ENCODE data around the gene JARID2. TPM values are rescaled to one million over a fixed set of nuclear protein-coding genes. Genes with fewer than 3 reads are reported as not detected.

Gene JARID2
- total and polyA plus RNA-seq, 4 donors = 1.4 to 12.3 (median 3.4) TPM

DNA sequence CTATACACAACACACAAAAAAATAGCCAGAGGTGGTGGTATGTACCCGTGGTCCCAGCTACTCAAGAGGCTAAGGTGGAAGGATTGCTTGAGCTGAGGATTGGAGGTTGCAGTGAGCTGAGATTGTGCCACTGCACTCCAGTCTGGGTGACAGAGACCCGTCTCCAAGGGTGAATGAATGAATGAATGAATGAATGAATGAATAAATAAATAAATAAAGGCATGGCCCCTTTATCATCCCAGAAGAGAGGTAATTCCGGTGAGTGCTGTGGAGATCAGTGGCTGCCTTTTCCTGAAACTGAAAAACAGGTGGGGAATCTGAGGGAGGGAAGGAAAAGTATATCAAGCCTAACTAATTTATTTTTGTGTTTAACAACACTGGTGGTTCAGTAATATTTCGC is 90.0 kb downstream of the JARID2 start:
- no peak overlapping the region for H3K27ac ChIP-seq (ENCODE audit: low read depth in 1 of 2, low read length in 2 of 2)
- peaks cover 0 to 4% (median 2%) of the 10 kb centered on the region in 4 donors for H3K4me1 ChIP-seq (ENCODE audit: control insufficient read depth in 4 of 4, insufficient read depth in 4 of 4, low read length in 3 of 4)
- TF ChIP-seq, protein P1, sequence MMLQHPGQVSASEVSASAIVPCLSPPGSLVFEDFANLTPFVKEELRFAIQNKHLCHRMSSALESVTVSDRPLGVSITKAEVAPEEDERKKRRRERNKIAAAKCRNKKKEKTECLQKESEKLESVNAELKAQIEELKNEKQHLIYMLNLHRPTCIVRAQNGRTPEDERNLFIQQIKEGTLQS (IDR thresholded peaks at IDR 0.05) = no peak
- TF ChIP-seq NR2F2 (IDR thresholded peaks at IDR 0.05) (no peak), HNF4G (IDR thresholded peaks at IDR 0.05) (no peak), FOXA2 (IDR thresholded peaks at IDR 0.05) (no peak), RXRA (IDR thresholded peaks at IDR 0.05) (no peak), GABPA (IDR thresholded peaks at IDR 0.05 in 1 of 2, conservative IDR thresholded peaks at IDR 0.05 in 1 of 2) (no peak), SP1 (IDR thresholded peaks at IDR 0.05) (no peak), EGR1 (IDR thresholded peaks at IDR 0.05; ENCODE audit: low read depth in 2 of 2) (no peak)
- TF ChIP-seq, protein P2, sequence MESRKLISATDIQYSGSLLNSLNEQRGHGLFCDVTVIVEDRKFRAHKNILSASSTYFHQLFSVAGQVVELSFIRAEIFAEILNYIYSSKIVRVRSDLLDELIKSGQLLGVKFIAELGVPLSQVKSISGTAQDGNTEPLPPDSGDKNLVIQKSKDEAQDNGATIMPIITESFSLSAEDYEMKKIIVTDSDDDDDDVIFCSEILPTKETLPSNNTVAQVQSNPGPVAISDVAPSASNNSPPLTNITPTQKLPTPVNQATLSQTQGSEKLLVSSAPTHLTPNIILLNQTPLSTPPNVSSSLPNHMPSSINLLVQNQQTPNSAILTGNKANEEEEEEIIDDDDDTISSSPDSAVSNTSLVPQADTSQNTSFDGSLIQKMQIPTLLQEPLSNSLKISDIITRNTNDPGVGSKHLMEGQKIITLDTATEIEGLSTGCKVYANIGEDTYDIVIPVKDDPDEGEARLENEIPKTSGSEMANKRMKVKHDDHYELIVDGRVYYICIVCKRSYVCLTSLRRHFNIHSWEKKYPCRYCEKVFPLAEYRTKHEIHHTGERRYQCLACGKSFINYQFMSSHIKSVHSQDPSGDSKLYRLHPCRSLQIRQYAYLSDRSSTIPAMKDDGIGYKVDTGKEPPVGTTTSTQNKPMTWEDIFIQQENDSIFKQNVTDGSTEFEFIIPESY (IDR thresholded peaks at IDR 0.05) = no peak
- TF ChIP-seq, protein P3, sequence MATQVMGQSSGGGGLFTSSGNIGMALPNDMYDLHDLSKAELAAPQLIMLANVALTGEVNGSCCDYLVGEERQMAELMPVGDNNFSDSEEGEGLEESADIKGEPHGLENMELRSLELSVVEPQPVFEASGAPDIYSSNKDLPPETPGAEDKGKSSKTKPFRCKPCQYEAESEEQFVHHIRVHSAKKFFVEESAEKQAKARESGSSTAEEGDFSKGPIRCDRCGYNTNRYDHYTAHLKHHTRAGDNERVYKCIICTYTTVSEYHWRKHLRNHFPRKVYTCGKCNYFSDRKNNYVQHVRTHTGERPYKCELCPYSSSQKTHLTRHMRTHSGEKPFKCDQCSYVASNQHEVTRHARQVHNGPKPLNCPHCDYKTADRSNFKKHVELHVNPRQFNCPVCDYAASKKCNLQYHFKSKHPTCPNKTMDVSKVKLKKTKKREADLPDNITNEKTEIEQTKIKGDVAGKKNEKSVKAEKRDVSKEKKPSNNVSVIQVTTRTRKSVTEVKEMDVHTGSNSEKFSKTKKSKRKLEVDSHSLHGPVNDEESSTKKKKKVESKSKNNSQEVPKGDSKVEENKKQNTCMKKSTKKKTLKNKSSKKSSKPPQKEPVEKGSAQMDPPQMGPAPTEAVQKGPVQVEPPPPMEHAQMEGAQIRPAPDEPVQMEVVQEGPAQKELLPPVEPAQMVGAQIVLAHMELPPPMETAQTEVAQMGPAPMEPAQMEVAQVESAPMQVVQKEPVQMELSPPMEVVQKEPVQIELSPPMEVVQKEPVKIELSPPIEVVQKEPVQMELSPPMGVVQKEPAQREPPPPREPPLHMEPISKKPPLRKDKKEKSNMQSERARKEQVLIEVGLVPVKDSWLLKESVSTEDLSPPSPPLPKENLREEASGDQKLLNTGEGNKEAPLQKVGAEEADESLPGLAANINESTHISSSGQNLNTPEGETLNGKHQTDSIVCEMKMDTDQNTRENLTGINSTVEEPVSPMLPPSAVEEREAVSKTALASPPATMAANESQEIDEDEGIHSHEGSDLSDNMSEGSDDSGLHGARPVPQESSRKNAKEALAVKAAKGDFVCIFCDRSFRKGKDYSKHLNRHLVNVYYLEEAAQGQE (IDR thresholded peaks at IDR 0.05) = no peak
- TF ChIP-seq, protein P4, sequence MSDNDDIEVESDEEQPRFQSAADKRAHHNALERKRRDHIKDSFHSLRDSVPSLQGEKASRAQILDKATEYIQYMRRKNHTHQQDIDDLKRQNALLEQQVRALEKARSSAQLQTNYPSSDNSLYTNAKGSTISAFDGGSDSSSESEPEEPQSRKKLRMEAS (IDR thresholded peaks at IDR 0.05) = no peak
- no peak overlapping the region for H3K4me3 ChIP-seq (ENCODE audit: low read depth in 1 of 3, low read length in 3 of 3)
- H3K27me3 ChIP-seq (ENCODE audit: control insufficient read depth in 4 of 4, insufficient read depth in 4 of 4, low read length in 3 of 4) = no peaks in the 10 kb centered on the region
- DNase-seq (ENCODE audit: low spot score) = no peak
- H3K36me3 ChIP-seq (ENCODE audit: control insufficient read depth in 4 of 4, insufficient read depth in 3 of 4, low read depth in 1 of 4, low read length in 3 of 4) = no peaks in the 10 kb centered on the region
- H3K9me3 ChIP-seq (ENCODE audit: control insufficient read depth in 4 of 4, low read length in 3 of 4) = no peaks in the 10 kb centered on the region
- no peak overlapping the region for H3K9ac ChIP-seq (ENCODE audit: low read depth in 1 of 2, low read length in 2 of 2)
- WGBS = 93% methylated on average over 4 of the region's 4 CpGs

DNA sequence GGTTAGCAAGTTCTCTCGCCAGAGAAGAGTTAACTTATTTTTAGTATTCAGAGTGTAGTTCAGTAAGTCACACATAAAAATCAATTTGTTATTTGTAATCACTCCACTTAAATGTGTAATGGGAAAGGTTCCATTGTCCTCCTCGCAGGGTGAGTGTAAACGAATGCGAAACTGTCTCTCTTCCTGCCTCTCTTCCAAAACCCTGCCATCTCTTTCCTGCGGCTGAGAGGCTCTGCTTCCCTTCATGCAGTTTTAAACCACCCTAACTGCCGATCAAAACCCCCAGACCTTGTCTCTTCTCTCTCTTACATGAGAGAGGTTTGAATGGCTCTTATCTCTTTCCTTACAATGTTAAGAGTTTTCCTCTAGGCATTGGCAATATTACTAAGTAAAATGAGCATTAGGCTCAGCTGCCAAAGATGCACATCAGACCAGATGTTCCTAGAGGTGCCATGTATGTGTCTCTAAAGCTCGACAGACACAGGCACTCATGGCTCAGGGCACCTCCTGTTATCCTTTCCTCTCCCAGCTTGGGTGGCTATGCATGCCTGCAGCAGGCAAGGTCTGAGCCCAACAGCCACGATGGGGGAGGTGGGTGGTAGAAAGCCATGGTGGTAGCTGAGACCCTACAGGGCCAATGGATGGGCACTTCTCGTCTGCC is 91.2 kb downstream of the JARID2 start:
- Histone ChIP-seq H3K9me3 (ENCODE audit: control insufficient read depth in 4 of 4, low read length in 3 of 4) (no peaks in the 10 kb centered on the region), H3K27me3 (ENCODE audit: control insufficient read depth in 4 of 4, insufficient read depth in 4 of 4, low read length in 3 of 4) (no peaks in the 10 kb centered on the region), H3K27ac (ENCODE audit: low read depth in 1 of 2, low read length in 2 of 2) (no peak overlapping the region), H3K9ac (ENCODE audit: low read depth in 1 of 2, low read length in 2 of 2) (no peak overlapping the region), H3K36me3 (ENCODE audit: control insufficient read depth in 4 of 4, insufficient read depth in 3 of 4, low read depth in 1 of 4, low read length in 3 of 4) (no peaks in the 10 kb centered on the region), H3K4me1 (ENCODE audit: control insufficient read depth in 4 of 4, insufficient read depth in 4 of 4, low read length in 3 of 4) (peaks cover 0 to 4% (median 0%) of the 10 kb centered on the region in 4 donors), H3K4me3 (ENCODE audit: low read depth in 1 of 3, low read length in 3 of 3) (no peak overlapping the region)
- TF ChIP-seq GABPA (IDR thresholded peaks at IDR 0.05 in 1 of 2, conservative IDR thresholded peaks at IDR 0.05 in 1 of 2) (no peak), HNF4G (IDR thresholded peaks at IDR 0.05) (no peak), YY1 (IDR thresholded peaks at IDR 0.05) (no peak)
- DNase-seq (ENCODE audit: low spot score) = no peak
- WGBS = 72% methylated on average over 9 of the region's 9 CpGs

All from liver (tissue), 9 donors.